ENCODE results near the gene SLC4A4.

The SLC4A4 gene

GRCh38 chr4:71474731-71475130 lies 135.9 kb downstream of the SLC4A4 start:
- DNase-seq: no peak

GRCh38 chr4:71476240-71476639 lies 137.4 kb downstream of the SLC4A4 start:
- no peak for DNase-seq

GRCh38 chr4:71486550-71487343 lies 147.9 kb downstream of the SLC4A4 start:
- DNase-seq: no peak

- no peak for DNase-seq
Measured at GRCh38 chr4:71487344-71487920, 148.6 kb downstream of the SLC4A4 start.

- DNase-seq: no peak
Measured at GRCh38 chr4:71494539-71494938, 155.7 kb downstream of the SLC4A4 start.

GRCh38 chr4:71495454-71495853 lies 156.6 kb downstream of the SLC4A4 start:
- no peak for DNase-seq

- DNase-seq: no peak
Measured at GRCh38 chr4:71497078-71497477, 158.3 kb downstream of the SLC4A4 start.

- no peak for DNase-seq
Measured at GRCh38 chr4:71498002-71498401, 159.2 kb downstream of the SLC4A4 start.

GRCh38 chr4:71498625-71499024 lies 159.8 kb downstream of the SLC4A4 start:
- no peak for DNase-seq

- no peak for DNase-seq
Measured at GRCh38 chr4:71501992-71502391, 163.2 kb downstream of the SLC4A4 start.

- DNase-seq: no peak
Measured at GRCh38 chr4:71518283-71518989, 179.6 kb downstream of the SLC4A4 start.

- no peak for DNase-seq
Measured at GRCh38 chr4:71520308-71520707, 181.5 kb downstream of the SLC4A4 start.

GRCh38 chr4:71520850-71521249 lies 182.0 kb downstream of the SLC4A4 start:
- no peak for DNase-seq

- DNase-seq: no peak
Measured at GRCh38 chr4:71524756-71525155, 185.9 kb downstream of the SLC4A4 start.

GRCh38 chr4:71526637-71527406 lies 188.0 kb downstream of the SLC4A4 start:
- DNase-seq: no peak

GRCh38 chr4:71532407-71532806 lies 193.6 kb downstream of the SLC4A4 start:
- no peak for DNase-seq

GRCh38 chr4:71533121-71533520 lies 194.3 kb downstream of the SLC4A4 start:
- no peak for DNase-seq

- DNase-seq: no peak
Measured at GRCh38 chr4:71537551-71538065, 198.8 kb downstream of the SLC4A4 start.

- no peak for DNase-seq
Measured at GRCh38 chr4:71538528-71538927, 199.7 kb downstream of the SLC4A4 start.

GRCh38 chr4:71540749-71541269 lies 202.0 kb downstream of the SLC4A4 start:
- no peak for DNase-seq

GRCh38 chr4:71541541-71541940 lies 202.7 kb downstream of the SLC4A4 start:
- DNase-seq: no peak

- peak; percentile 59 for DNase-seq
Measured at GRCh38 chr4:71545168-71545567, 206.3 kb downstream of the SLC4A4 start.
